NCI-H1092 treated with DMSO at 0.1 percent for 48 hours (cell line): ENCODE data around the gene THBS2.
"Not testable (repeated sequence)": the region's sequence is repeated elsewhere in the genome, so short reads cannot be mapped to it uniquely, and the experiment has no call there.

Experiments
- DNase-seq: peaks from one replicate; lab custom pipeline; 2025; lab: John Stamatoyannopoulos, UW

Gene THBS2

DNA sequence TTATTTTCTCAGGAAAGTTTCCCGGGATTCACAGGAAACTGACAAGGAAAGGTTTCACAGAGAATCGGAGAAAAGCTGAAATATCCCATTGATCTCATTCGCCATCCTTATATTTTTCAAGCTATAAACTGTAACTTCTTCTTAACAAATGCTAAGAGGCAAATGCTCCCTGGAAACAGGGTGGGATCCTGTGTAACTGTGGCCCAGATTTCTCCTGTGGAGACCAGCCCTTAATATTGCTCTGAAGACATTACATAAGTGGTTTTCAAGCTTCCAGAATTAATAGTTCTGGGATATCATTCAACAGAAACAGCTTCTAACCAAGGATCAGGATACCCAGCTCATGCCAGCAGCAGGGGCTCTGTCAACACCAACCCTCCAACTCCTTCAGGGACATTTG lies 69.2 kb downstream of the THBS2 start:
- no peak for DNase-seq

DNA sequence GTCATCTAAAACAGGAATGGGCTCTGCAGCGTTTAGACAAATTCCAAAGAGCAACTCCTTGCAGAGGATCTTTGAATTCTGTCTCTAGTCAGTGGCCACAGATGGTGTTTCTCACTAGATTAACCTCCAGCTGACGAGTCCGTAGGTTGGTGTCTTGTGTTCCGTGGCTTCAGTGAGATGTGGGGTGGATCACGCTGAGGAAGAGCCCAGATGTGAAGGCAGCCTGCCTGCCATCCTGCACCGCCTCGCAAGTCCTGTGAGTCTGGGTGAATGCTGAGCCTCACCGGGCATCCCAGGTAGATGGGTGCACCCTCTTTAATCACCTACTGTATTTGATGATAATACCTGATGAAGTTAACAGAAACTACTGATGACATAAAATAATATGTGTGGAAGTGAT lies 70.4 kb downstream of the THBS2 start:
- DNase-seq, result no peak

DNA sequence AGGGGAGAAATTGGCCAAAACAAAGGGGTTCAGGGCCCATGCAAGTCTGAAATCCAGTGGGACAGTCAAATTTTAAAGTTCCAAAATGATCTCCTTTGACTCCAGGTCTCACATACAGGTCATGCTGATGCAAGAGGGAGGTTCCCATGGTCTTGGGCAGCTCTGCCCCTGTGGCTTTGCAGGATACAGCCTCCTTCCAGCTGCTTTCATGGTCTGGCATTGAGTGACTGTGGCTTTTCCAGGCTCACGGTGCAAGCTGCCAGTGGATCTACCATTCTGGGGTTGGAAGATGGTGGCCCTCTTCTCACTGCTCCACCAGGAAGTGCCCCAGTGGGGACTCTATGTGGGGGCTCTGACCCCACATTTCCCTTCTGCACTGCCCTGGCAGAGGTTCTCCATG lies 73.8 kb downstream of the THBS2 start:
- not testable (repeated sequence) for DNase-seq

DNA sequence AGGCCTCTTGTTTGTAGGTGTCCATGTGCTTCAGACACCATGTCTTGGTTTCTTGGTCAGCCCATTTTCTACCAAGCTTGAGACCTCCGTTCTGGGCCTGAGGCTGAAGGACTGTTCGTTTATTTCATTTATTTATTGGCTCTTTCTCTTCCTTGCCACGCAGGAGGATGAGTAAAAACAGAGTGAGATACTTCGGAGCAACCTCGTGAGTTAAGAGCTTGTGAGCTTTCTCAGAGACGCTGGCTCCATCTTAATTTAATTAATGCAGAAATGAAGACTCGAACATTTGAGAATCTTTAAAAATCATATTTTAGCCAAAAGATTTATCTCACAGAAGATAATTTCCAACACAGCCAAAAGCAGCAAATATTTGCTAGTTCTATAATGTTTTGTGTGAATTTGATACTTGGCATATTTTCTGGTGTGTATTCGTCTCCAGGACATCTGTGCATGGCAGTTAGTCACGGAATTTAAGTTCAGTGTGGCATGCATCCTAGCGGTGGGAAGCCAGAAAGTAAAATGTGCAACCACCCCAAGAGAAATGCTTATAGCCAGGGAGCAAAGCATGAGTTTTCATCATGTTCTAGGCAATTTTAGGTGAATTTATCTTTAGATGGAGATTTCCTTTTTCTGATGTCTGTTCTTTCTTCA lies 76.0 kb downstream of the THBS2 start:
- no peak for DNase-seq

DNA sequence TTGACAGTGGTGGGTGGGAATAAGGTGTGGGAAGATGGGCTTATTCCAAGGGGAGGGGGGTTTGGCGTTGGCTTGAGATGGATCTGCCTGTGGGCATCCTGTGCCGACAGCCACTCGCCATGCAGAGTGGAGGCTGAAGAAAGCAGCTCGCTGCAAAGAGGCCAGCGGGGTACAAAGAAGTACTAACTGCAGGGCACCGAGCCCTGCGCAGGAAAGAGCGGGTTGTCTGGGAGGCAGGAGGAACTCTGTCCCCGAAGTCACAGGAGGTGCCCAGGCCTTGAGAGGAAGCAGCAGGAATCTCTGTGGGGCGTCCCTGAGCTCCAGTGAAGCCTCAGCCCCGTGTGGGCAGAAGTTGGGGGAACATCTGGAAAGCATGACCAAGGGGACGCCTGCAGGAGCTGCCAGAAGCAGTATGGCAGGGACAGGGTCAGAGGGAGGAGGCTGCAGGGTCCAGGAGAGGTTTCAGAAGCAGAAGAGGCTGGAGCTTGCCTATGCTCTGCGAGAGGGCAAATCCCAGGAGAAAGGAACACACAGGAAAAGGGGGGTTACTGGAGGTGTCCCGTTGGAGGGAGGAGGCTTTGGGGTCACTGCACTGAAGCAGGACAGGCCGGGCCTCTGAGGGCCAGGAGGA lies 77.2 kb downstream of the THBS2 start:
- no peak for DNase-seq

DNA sequence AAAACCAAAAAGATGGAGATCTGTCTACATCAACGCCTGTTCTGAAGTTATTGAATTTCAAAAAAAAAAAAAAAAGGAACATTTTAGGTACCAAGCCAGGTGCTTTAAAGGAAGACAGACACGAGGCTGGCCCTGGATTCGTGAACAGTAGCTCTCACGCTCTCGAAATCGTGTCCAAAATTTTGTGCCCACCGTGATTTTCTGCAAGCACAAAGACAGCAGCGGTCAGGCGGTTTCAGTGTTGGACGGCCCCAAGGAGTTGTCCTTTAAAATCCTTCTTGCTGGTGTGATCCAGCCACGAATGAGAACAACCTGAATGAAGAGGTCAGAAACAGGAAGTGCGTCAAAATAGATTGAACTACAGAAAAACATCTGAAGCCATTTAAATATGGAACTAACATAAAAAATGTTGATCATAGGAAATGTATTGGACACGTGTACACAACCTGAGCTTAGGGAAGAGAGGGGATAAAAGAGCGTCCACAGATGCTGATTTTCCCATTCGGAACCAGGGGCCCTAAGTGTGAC lies 78.2 kb downstream of the THBS2 start:
- no peak for DNase-seq

DNA sequence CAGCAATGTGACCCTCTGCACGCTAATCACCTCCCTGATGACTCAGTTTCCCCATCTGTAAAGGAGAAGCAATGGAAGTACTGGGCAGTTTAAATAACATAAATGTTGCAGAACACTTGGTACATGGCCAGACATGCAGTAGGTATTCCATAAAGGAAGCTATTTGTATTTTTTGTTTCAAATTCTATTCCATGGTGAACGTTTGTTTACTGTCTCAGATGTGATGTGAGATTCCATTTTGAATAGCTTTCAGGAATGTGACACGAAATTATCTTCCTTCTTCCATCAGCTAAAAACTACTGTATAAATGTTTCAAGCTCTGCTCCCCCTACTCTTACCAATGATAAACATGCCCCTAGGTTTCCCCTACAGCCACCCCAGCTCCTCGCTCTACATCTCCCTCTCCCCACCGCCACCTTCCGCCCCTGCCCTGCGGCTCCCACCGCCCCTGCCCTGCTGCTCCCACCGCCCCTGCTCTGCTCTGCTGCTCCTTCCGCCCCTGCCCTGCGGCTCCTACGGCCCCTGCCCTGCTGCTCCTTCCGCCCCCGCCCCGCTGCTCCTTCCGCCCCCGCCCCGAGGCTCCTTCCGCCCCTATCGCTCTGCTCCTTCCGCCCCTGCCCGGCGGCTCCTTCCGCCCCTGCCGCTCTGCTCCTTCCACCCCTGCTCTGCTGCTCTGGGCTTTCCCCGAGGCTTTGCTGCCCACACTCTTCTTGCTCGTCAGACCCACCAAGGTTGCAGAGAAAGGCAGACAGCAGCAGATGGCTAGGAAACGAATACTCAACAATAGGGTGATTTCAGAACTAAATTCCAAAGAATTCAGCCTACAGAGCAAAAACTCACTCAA lies 78.9 kb downstream of the THBS2 start:
- DNase-seq, result no peak

DNA sequence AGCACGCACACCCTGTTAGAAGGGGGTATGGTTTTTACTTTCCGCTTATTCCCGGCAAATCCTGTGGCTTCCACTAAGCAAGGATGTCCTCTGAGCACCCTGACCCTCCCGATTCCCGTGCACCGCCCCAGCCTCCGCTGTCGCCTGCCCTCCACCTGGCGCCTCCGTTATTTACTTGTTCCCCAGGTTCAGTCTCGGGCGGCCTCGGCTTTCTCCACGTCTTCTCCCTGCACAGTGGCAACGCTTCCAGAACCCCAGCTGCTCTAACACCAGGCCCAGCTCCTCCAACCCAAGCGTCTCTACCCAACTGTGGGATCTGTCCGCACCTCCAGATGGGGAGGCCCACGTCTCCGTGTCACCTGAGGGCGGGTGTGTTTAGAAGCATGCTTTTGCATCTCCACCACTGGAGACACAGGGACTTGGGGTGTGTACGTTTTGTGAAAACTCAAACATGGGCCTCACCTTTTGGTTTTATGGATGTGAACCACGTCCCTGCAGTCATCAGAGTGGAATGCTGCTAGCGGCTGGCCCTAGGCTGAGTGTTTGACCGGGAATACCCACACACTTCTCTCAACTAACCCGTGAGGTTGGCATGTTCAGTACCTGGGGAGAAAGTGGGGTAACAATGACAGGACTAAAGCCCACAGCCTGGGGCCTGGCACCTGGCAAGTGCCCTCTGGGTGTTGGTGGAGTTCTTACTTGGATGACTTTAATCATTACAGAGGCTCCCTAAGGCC lies 79.9 kb downstream of the THBS2 start:
- no peak for DNase-seq

DNA sequence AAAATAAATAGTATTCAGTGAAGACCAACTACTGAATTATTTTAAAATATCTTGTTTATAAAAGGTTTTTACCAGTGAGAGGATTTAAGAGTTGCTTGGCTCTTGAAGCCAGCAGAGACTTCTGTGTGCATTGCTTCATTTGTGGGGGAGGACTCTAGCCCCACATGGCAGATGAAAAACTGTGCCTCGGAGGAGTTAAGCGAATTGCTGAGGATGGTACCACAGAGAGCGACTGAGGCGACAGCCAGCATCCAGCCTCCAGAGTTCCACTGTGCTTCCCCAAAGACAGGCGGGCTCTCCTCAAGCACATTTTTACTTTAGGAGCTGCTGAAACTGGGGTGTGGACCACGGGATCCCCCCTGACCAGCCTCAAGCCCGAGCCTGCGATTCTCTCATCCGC lies 80.7 kb downstream of the THBS2 start:
- no peak for DNase-seq

DNA sequence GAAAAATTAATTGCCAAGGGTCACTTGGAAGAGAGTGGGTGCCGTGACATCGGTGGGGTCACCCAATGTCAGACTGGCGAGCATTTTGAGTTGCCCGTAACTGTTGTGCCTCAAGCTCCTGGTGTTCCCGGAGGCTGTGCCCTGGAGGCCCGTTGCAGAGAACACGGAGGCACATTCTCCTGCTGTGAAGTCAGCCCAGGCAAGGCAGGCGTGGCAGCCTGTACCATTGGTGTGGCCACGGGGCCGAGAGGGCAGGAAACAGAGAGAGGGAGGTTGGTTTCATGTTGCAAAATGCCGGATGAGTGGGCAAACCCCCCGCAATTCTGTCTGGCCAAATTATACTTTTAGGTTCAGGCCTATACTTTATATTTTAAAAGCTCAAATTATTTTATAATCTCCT lies 81.2 kb downstream of the THBS2 start:
- no peak for DNase-seq

DNA sequence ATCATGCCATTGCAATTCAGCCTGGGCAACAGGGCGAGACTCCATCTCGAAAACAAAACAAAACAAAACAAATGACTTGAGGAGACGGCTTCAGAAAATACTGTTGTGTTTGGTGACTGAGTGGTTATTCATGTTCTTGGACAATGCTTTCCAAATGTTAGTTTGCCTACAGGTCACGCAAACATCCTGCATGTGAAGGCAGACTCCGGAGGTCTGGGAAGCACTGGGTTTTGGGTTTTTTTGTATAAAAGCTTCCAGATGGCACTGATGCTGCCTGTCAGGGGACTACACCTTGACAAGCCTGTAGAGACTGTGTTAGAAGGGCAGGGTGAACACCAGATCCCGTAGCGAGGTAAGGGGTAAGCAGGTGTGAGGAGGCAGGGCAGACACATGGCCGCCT lies 81.7 kb downstream of the THBS2 start:
- DNase-seq, result no peak

DNA sequence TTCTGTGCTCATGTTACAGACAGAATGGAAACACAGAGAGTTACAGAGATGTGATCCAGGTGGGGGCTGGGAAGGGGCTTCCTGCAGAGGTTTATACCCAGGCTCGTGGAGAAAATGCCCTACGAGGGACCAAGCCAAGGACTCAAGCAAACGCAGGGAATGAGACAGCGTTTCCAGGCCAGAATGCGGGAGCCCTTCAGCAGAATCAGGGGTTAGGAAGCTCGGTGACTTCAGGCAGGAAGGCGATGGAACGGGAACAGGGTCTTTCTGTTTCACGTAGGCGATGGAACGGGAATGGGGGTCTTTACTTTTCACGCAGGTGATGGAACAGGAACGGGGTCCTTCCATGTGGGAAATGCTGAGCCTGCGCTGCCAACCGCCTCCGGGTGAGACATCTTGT lies 82.6 kb downstream of the THBS2 start:
- no peak for DNase-seq

DNA sequence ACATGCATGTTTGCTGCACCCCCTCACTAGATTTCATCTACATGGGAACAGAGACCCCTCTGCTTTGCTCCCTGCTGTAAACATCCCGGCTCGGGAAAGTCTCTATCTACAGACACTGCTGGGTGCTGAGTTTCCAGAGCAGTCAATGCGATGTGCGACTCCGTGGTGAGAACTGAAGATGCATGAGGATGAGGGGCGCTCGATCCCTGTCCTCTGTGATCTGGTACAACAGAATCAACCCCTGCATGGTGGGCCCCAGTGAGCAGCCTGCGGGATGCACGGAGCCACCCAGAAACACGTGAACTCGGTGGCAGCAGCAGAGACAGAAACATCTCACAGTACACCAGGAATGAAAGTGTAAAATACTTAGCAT lies 83.1 kb downstream of the THBS2 start:
- no peak for DNase-seq

DNA sequence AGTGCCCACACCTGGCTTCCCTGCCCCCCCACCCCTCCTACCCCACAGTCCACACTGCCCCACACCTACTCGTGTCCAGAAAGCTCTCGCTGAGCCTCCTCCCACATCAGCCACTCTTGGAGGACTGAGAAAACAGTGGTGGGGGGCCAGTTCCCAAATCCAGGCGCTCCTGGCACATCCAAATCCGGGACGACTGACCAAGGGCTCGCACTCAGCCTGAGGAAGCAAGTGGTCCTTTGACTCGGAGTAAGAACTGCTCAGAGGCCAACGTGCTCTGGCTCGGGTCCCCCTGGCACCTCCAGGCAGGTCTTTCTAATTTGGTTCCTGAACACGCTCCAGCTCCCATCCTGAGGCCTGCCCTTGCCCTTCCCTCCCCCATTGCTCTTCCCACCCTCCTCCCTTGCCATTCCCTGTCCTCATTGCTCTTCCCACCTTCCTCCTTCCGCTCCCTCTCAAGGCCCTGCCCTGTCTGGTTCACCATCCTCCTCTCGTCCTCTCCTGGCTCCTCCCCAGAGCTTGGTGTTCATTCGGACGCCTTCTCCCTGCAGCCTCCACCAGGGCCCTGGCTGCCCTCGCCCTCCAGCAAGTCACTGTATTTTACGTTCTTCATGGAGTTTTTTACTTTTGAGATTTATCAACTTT lies 83.6 kb downstream of the THBS2 start:
- no peak for DNase-seq

DNA sequence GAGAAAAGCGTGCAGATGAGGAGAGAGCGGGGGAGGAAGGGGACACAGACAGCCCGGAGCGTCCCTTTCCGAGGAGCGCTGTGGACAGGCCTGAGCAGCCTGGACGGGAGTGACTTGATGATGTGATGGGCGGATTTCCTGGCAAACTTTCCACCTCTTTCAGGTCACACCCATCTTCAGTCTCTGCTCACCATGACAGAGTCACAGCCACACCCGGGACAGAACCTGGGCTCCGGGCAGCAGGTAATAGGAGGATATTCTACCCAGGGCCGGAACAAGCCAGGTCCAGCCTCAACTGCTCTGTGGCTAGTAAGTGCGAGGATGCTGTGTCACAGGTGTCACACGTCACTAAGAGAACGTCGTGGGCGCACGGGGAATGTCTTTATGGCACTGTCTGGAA lies 84.3 kb downstream of the THBS2 start:
- no peak for DNase-seq

DNA sequence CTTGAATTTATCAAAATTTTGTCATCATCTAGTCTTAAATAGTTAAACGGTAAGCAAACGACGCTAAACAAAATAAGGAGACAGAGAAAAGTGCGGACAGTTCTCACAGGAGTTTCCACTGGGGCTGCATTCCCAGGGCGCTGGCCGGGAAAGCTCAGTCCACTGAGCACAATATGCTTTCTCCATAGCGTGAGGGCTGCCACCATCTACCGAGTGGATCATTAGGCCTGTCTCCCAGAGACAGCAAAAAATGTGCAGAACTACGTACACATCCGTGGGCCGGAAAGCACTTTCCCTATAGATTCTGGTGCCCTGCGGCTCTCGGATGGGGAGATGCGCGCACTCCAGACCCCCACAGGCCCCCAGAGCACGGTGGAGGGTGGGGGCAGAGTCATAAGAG lies 84.9 kb downstream of the THBS2 start:
- no peak for DNase-seq

DNA sequence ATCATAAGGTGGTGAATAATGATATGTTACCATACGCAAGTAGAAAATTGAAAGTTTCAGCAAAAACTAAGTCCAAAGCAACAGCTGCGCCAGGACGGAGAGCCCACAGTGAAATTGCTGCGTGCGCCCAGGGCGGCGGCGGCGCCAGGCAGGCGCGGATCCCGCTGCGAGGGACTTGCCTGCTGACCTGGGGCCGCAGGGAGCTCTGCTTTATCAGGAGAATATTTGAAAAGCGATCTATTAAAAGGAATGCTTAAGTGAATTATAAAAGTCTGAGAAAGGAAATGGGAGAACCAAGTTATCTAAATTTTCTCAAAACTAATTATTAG lies 85.4 kb downstream of the THBS2 start:
- DNase-seq, result no peak

DNA sequence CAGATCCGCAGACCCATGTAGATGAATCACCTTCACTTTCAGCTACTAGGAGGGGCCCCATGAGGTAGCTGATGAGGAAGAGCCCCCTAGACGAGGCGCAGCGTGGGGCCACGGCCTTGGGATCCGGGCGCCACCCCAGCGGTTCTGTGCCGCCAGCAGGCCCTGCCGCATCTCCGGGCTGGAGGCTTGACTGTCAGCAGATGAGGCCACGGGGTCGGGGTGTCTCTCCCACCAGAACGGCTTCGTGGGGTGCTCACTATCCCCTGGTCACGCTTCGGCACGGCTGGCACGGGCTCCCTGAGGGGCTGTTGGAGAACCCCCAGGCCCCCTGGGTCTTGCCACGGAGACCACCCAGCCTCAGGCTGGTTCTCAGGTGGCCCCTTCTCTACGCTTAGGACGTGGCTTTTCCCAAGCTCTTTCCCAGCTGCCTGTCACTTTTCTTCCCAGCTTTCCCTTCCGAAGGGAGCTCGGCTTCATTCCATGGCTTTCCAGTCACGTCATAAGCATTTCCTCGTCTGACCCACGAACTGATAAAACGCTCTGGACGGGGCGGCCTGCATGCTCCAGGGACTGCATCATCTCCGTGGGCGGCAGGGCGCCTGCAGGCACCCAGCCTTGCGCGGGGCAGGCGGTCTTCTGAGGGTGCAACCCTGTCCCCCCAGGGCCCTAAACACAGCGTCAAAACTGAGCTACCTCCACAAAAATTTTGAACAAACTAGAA lies 85.9 kb downstream of the THBS2 start:
- no peak for DNase-seq

DNA sequence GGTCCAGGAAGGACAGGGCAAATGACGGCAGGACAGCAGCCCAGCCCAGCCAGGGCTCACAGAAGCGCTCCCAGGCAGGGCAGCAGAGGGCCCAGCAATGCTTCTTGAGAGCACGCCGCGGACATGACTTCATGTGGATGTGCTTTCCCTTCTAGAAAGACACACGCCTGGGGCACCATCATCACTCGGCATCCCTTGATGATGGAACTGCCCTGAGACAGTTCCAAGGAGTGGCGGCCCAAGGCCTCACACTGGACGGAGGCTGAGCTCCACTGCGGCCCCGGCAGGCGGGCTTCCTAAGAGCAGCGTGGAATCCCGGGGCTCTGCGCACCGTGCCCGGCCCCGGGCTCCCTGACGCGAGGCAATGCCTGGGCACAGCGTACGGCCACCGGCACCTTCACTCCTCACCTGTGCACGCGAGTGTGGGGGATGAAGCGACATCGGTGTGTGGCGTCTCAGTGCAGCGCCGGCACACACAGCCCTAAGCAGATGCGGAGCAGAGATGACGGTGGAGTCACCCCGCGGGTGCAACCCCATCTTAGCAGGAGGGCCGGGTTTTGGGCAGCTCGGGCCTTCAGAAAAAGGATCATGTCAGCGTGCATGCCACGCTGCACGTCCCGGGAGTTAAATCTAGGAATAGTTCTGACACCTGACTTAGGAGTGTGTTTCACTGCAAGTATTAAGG lies 86.6 kb downstream of the THBS2 start:
- DNase-seq, result no peak
